ENCODE results near the gene SIAH3. TPM values are rescaled to one million over a fixed set of nuclear protein-coding genes. Genes with fewer than 3 reads are reported as not detected.

Gene SIAH3
- total RNA-seq, 1 experiment from 2014 or later, result not detected

DNA sequence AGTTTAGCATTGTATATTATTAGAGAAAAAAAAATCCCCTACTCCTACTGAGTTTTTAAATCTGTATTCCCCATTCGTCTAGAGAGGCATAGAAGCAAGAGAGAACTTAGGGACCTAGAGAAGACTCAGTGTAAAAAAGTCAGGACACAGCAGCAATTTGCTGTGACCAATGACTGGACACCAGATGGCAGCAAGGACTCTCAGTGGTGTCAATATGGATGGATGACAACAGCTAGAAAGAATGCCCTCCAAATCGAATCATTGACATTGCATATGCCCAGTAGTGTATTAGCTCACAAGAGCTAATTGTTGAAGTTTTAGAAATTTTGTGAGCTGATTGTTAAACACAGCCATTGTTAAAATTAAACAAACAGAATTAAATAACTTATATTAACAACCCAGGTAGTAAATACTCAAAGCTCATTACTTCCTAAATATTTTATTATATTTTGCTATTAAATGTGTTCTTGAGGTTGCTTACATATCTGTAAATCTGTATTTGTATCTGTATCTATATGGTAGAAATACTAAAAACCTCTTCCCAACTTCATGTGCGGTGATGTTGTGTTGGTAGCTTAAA, 43.9 kb downstream of the SIAH3 start:
- H2AK5ac ChIP-seq (ENCODE audit: insufficient read length, low read length), result no peak overlapping the region
- H2BK20ac ChIP-seq (ENCODE audit: low read depth, low read length, poor library complexity, severe bottlenecking), result no peak overlapping the region
- H4K8ac ChIP-seq (replicated peaks; ENCODE audit: insufficient read length, low read depth, low read length), result no peak overlapping the region
- no peaks in the 10 kb centered on the region for H3K4me1 ChIP-seq (ENCODE audit: insufficient read depth, low read length)
- no peak overlapping the region for H3K27ac Mint-ChIP-seq
- H3K56ac ChIP-seq (ENCODE audit: insufficient read length, low read depth, low read length), result no peak overlapping the region
- no peak overlapping the region for H4K91ac ChIP-seq (ENCODE audit: insufficient read length, low read depth, low read length)
- no peaks in the 10 kb centered on the region for H3K27me3 ChIP-seq (ENCODE audit: insufficient read depth, low read length)
- H3K79me1 ChIP-seq (ENCODE audit: insufficient read depth, low read depth, low read length, poor library complexity, severe bottlenecking), result no peaks in the 10 kb centered on the region
- no peak overlapping the region for H2AFZ ChIP-seq (ENCODE audit: low read length)
- H2BK15ac ChIP-seq (ENCODE audit: low read depth, low read length), result no peak overlapping the region
- no peak overlapping the region for H2BK12ac ChIP-seq (ENCODE audit: insufficient read length, low read depth, low read length)
- H3K4me2 ChIP-seq (ENCODE audit: insufficient read depth, insufficient read length, low read length), result no peak overlapping the region
- H3K9ac ChIP-seq (ENCODE audit: extremely low read depth, insufficient read length, low read length), result no peak overlapping the region
- H3K4ac ChIP-seq (ENCODE audit: low read depth, low read length), result no peak overlapping the region
- no peaks in the 10 kb centered on the region for H4K20me1 ChIP-seq (ENCODE audit: control insufficient read depth, insufficient read depth, insufficient read length)
- H3K9me3 Mint-ChIP-seq, result peaks cover 3 to 4% of the 10 kb centered on the region in 2 experiments; a peak in 2 of 5 replicates
- peak; percentile 55 for DNase-seq
- no CpG with 5 or more reads among the region's 3 CpGs for WGBS (ENCODE audit: extremely low coverage, insufficient read length, low lambda C conversion rate)
- no peak overlapping the region for H2BK120ac ChIP-seq (ENCODE audit: low read depth, low read length, poor library complexity, severe bottlenecking)
- TF ChIP-seq, protein P1, sequence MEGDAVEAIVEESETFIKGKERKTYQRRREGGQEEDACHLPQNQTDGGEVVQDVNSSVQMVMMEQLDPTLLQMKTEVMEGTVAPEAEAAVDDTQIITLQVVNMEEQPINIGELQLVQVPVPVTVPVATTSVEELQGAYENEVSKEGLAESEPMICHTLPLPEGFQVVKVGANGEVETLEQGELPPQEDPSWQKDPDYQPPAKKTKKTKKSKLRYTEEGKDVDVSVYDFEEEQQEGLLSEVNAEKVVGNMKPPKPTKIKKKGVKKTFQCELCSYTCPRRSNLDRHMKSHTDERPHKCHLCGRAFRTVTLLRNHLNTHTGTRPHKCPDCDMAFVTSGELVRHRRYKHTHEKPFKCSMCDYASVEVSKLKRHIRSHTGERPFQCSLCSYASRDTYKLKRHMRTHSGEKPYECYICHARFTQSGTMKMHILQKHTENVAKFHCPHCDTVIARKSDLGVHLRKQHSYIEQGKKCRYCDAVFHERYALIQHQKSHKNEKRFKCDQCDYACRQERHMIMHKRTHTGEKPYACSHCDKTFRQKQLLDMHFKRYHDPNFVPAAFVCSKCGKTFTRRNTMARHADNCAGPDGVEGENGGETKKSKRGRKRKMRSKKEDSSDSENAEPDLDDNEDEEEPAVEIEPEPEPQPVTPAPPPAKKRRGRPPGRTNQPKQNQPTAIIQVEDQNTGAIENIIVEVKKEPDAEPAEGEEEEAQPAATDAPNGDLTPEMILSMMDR (conservative IDR thresholded peaks at IDR 0.05), result peak; percentile 75
- H4K5ac ChIP-seq (ENCODE audit: insufficient read length, low read depth, low read length), result no peak overlapping the region
- no peaks in the 10 kb centered on the region for H3K36me3 Mint-ChIP-seq (ENCODE audit: insufficient read depth in 1 of 3, low read depth in 3 of 3)
- H3K27ac ChIP-seq (ENCODE audit: insufficient read length, low read depth, low read length), result no peak overlapping the region
- H3K4me3 Mint-ChIP-seq, result no peak overlapping the region
- no peak overlapping the region for H3T11ph ChIP-seq (ENCODE audit: low read length)
- no peaks in the 10 kb centered on the region for H3K79me2 ChIP-seq (ENCODE audit: insufficient read depth, low read length)
- no peak overlapping the region for H3K14ac ChIP-seq (ENCODE audit: insufficient read depth, low read length)
- H3K27me3 Mint-ChIP-seq (ENCODE audit: low read depth), result peaks cover 2% of the 10 kb centered on the region; the same call in 1 of the 2 replicates
- H3K23me2 ChIP-seq (ENCODE audit: insufficient read length, low read depth, low read length, poor library complexity, severe bottlenecking), result no peaks in the 10 kb centered on the region
- no peak overlapping the region for H3K18ac ChIP-seq (ENCODE audit: insufficient read length, low read depth, low read length)
- H3K9me3 ChIP-seq (ENCODE audit: control insufficient read depth, low read depth, low read length), result no peaks in the 10 kb centered on the region
- no peak overlapping the region for H3K23ac ChIP-seq (ENCODE audit: insufficient read length, low read depth, low read length)
- H3K4me1 Mint-ChIP-seq, result peaks cover 1 to 3% of the 10 kb centered on the region in 2 experiments; a peak in 2 of 4 replicates
- H2BK5ac ChIP-seq (ENCODE audit: insufficient read length, low read length), result no peak overlapping the region
